Upper lobe of left lung (tissue), 4 donors: ENCODE data around the gene GAGE12C.
"Not testable (repeated sequence)": the region's sequence is repeated elsewhere in the genome, so short reads cannot be mapped to it uniquely, and the experiment has no call there.

Experiments
- CTCF ChIP-seq, 6 experiments: fragments of 450-650 bp in 4 of 6; fragments of 200-600 bp in 2 of 6; sonication (generic) in 2 of 6; IDR thresholded peaks; one replicate each; pipeline ENCODE4 v1.5.1; 2016 to 2019; ENCODE audit warnings: antibody characterized with exemption in 6 of 6
- POLR2A ChIP-seq, 4 donors: fragments of 450-650 bp; IDR thresholded peaks; one replicate each; pipeline ENCODE4 v1.5.1; 2016 to 2017; ENCODE audit warnings: antibody characterized with exemption in 4 of 4, mild to moderate bottlenecking in 2 of 4

- TF ChIP-seq CTCF, POLR2A (IDR thresholded peaks at IDR 0.05): not testable (repeated sequence)
These were observed 47.7 kb downstream of the GAGE12C start, which contains the start of gene GAGE12H for GRCh38 chrX:49579649-49580048.
